GM12892 (cell line): ENCODE data around the gene LCN1.

Source experiments
- POLR2A ChIP-seq: IDR thresholded peaks from 2 replicates; pipeline ENCODE4 v1.6.1; 2011; ENCODE audit warnings: low read depth, low read length, control low read depth
- POLR2AphosphoS5 ChIP-seq: IDR thresholded peaks from 2 replicates; pipeline ENCODE4 v1.6.1; 2011; ENCODE audit warnings: low read depth, low read length, control low read depth
- TAF1 ChIP-seq: IDR thresholded peaks from 2 replicates; pipeline ENCODE4 v1.6.1; 2011; ENCODE audit warnings: low read depth, mild to moderate bottlenecking, control low read depth, low read length, borderline replicate concordance

DNA sequence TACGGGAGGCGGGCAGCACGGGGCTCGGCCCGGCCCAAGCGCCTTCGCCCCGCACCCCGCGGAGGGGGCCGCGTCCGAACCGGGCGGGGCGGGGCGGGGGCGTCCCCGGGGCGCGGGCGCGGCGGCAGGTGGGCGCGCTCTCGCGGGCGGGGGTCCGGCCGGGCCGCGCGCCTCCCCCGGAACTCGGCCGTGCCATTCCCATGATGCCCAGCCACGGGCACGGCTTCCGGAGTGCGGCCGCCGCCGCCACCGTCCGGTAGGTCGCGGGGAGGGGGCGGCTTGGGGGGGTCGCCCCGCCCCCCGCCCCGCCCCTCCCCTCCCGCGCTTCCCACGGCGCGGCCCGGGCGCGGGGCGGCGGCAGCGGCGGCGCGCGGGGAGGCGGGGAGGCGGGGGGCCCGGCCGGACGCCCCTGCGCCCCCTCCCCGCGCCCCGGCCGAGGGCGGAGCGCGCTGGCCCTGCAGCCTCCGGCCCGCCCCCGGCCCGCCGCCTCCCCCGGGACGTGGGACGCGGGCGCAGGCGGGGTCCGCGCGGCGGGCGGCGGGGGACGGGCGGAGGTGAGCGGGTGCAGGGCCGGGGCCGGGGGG lies 41.7 kb upstream of the LCN1 start, which contains the start of gene PPP1R26:
- TF ChIP-seq POLR2AphosphoS5 (no peak), POLR2A (no peak), TAF1 (no peak)
